Naive B cell (primary cell): ENCODE results near the gene CEP131. TPM values are rescaled to one million over a fixed set of nuclear protein-coding genes. Genes with fewer than 3 reads are reported as not detected.

Source experiments
- ATAC-seq, 2 donors: fragments of 150-1000 bp; cut with Tn5 transposase; 2 replicates each; pipeline ENCODE4 v1.10.0; 2021; ENCODE audit warnings: low read depth in 2 of 2, mild to moderate bottlenecking in 2 of 2, moderate library complexity in 2 of 2
- DNase-seq: peaks from one replicate; pipeline ENCODE4 v3.0.0; 2022
- H3K27ac Mint-ChIP-seq, 6 donors: one replicate each; pipeline ENCODE4 v1.8.0; 2020 to 2022; ENCODE audit warnings: mild to moderate bottlenecking in 6 of 6, mixed read lengths in 6 of 6, moderate library complexity in 5 of 6, inconsistent platforms in 2 of 6
- H3K27me3 Mint-ChIP-seq, 3 donors: one replicate each; pipeline ENCODE4 v1.8.0; 2021 to 2022; ENCODE audit warnings: mixed read lengths in 3 of 3, mild to moderate bottlenecking in 1 of 3
- H3K36me3 Mint-ChIP-seq, 2 donors: one replicate each; pipeline ENCODE4 v1.8.0; 2020 to 2022; ENCODE audit warnings: mixed read lengths in 2 of 2, inconsistent platforms in 1 of 2, mild to moderate bottlenecking in 1 of 2
- H3K4me1 Mint-ChIP-seq, 3 donors: one replicate each; pipeline ENCODE4 v1.8.0; 2020 to 2022; ENCODE audit warnings: mixed read lengths in 3 of 3, inconsistent platforms in 1 of 3, mild to moderate bottlenecking in 1 of 3, moderate library complexity in 1 of 3
- H3K4me3 Mint-ChIP-seq, 8 donors: one replicate each; pipeline ENCODE4 v1.8.0; 2020 to 2022; ENCODE audit warnings: mild to moderate bottlenecking in 8 of 8, mixed read lengths in 8 of 8, moderate library complexity in 8 of 8, inconsistent platforms in 2 of 8
- H3K9me3 Mint-ChIP-seq, 7 donors: one replicate each; pipeline ENCODE4 v1.8.0; 2020 to 2022; ENCODE audit warnings: mixed read lengths in 7 of 7, mild to moderate bottlenecking in 5 of 7, inconsistent platforms in 2 of 7, moderate library complexity in 1 of 7
- polyA plus RNA-seq, 6 donors: library from polyadenylated mRNA; unstranded; fragments of 300-500 nt; fragmentation: Illumina TruSeq; gene quantifications; one replicate each; pipeline ENCODE4 v1.2.3, GENCODE V29; 2021; ENCODE audit warnings: low read depth in 6 of 6

Gene CEP131
- polyA plus RNA-seq, 6 donors from 2014 or later: 3.1 to 11.6 (median 4.0) TPM; not detected in 1

DNA sequence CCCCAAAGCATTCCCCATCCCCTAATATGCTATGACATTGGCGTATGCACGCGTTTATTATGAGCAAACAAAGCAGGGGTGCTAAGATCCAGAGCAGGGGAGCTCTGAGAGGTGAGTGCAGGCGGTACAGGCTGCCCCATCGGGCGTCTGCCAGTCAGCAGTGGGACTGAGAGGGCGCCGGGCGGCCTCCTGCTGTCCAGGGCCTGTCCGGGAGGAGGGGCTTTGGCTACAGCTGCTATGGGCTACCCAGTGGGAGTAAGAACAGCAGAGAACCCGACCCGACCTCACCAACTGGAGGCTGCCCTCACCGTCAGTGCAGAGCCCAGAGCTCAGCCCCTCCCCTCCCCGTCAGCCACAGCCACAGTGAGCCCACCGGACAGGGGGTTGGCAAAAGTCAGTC, 38.2 kb downstream of the CEP131 start:
- Mint-ChIP-seq H3K27ac (no peak overlapping the region), H3K9me3 (no peaks in the 10 kb centered on the region), H3K4me1 (no peaks in the 10 kb centered on the region), H3K27me3 (peaks cover 0 to 16% (median 8%) of the 10 kb centered on the region in 3 donors), H3K4me3 (no peak overlapping the region), H3K36me3 (no peaks in the 10 kb centered on the region)
- ATAC-seq (no peak), DNase-seq (no peak)

DNA sequence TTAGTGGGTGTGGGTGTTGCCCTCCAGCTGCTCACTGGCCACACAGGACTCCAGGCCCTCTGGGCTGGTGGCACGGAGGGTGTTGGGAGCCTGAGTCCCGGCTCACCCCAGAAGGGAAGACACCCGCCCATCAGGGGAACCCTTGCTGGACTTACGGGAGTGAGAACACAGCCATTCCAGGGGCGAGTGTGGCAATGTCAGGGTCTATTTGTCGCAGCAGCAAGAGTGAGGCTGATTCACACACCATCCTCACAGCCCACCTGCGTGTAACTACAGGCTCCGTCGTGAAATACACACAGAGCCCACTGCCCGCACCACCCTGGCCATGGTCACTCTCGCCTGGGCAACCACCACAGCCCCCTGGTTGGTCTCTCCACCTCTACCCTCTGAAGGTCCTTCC, 39.0 kb downstream of the CEP131 start:
- H3K4me3 Mint-ChIP-seq: no peak overlapping the region
- ATAC-seq (no peak), DNase-seq (no peak)

DNA sequence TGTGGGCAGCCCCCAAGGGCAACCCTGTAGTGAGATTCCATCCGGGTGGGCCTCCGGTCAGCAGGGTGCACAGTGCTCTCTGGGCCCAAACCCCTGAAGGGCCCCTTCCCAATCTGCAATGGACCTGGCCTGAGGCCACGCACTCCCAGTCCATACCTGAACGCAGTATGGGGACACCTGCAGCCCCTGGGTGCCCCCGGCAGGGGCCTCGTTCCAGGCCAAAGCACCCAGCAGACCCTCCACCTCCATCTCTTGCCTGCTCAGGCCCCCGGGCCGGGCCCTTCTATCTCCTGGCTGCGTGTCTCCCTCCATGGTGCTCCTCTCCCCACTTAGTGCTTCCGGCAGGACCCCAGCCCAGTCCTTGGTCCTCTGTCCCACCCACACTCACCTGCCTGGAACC, 39.4 kb downstream of the CEP131 start:
- Mint-ChIP-seq H3K4me1 (no peaks in the 10 kb centered on the region), H3K9me3 (no peaks in the 10 kb centered on the region), H3K27me3 (peaks cover 0 to 16% (median 8%) of the 10 kb centered on the region in 3 donors), H3K27ac (peak overlapping the region in 1 of 6 donors; percentile 53), H3K4me3 (no peak overlapping the region), H3K36me3 (no peaks in the 10 kb centered on the region)
- no peak for DNase-seq
- ATAC-seq: no peak

More for the DNA sequence above, 39.0 kb downstream of the CEP131 start:
- Mint-ChIP-seq H3K27ac (no peak overlapping the region), H3K9me3 (no peaks in the 10 kb centered on the region), H3K4me1 (no peaks in the 10 kb centered on the region), H3K27me3 (peaks cover 0 to 16% (median 8%) of the 10 kb centered on the region in 3 donors), H3K36me3 (no peaks in the 10 kb centered on the region)

DNA sequence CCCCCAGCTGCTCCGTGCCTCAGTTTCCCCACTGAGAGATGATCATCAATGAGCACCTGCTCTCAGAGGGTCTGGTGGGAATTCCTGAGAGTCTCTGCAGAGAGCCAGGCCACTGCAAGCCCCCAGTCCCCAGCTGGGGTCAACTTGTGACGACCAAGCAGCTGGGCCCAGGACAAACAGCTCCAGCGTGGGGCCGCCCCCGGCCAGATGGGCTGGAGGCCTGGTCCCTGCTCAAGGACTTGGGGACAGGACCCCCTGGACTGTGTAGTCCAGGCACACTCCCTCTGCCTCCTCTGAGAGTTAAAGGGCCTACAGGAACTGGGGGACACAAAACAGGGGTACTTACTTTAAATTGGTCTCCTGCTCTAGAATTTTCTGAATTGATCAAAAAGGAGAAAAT, 40.2 kb downstream of the CEP131 start:
- Mint-ChIP-seq H3K27ac (peak overlapping the region in 1 of 6 donors; percentile 16), H3K27me3 (peaks cover 0 to 16% (median 8%) of the 10 kb centered on the region in 3 donors)

DNA sequence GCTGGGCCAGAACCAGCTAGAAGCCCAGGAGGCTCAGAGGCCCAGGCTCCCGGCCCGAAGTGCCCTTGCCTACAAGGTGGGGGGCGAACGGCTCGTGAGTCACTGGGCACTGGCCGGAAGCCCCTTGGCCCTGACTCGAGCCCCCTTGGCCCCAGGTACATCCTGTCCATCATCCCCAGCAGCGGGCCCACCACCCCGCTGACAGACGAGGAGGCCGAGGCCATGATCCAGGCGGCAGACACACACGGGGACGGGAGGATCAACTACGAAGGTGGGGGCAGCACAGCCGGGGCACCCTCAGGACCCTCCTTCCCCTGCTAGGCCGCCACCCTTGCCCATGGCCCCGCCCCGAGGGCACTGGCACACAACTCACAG, 41.0 kb downstream of the CEP131 start:
- peaks cover 0 to 16% (median 8%) of the 10 kb centered on the region in 3 donors for H3K27me3 Mint-ChIP-seq
- H3K9me3 Mint-ChIP-seq: no peaks in the 10 kb centered on the region
- no peaks in the 10 kb centered on the region for H3K36me3 Mint-ChIP-seq
- DNase-seq (no peak), ATAC-seq (no peak)
- no peaks in the 10 kb centered on the region for H3K4me1 Mint-ChIP-seq
- H3K27ac Mint-ChIP-seq: no peak overlapping the region
- H3K4me3 Mint-ChIP-seq: peak overlapping the region in 1 of 8 donors; percentile 5

More for the DNA sequence above, 40.2 kb downstream of the CEP131 start:
- DNase-seq (no peak), ATAC-seq (no peak)
- no peaks in the 10 kb centered on the region for H3K36me3 Mint-ChIP-seq
- no peak overlapping the region for H3K4me3 Mint-ChIP-seq
- H3K9me3 Mint-ChIP-seq: no peaks in the 10 kb centered on the region
- H3K4me1 Mint-ChIP-seq: no peaks in the 10 kb centered on the region

DNA sequence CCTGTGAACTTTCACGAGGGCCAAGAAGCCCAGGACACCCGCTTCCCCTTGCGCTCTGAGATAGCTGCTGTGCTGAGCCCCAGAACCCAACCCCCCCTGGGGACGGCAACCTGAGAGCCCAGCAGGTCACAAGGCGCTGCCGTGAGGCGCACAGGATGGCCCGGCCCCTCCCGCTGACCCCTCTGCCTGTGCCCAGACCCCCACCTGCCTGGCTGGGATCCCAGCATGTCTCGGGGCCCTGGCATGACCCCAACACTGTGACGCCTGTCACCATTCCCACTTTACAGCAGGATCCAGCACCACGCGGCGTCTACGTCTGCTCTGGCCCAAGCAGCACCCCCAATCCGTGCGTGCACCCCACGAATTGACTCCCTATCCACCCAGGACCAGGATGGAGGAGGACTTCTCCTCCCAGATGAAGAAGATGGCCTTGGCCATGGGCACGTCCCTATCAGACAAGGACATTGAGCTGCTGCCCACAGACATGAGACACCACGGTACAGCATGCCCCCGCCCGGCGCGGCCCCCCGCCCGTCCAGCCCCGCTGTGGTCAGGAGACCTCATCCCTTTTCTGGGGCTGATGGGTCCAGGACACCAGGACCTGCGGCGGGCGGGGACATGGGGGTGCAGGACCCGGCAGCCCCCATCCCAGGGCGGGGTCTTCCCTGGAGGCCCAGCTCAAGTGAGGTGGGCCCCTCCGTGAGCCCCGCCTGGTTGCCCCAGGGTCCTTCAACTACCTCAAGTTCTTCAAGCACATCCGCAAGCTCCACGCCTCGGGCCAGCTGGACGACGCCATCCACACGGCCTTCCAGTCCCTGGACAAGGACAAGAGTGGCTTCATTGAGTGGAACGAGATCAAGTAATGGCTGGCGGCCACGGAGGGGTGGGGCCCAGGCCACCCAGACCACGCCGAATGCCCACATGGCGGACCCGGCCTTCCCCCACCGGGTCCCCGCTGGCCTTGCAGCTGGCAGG, 41.6 kb downstream of the CEP131 start:
- H3K36me3 Mint-ChIP-seq: no peaks in the 10 kb centered on the region
- H3K9me3 Mint-ChIP-seq: no peaks in the 10 kb centered on the region
- no peak overlapping the region for H3K27ac Mint-ChIP-seq
- no peaks in the 10 kb centered on the region for H3K4me1 Mint-ChIP-seq
- H3K27me3 Mint-ChIP-seq: peaks cover 0 to 16% (median 8%) of the 10 kb centered on the region in 3 donors
- H3K4me3 Mint-ChIP-seq: peak overlapping the region in 1 of 8 donors; percentile 29
- no peak for ATAC-seq
- no peak for DNase-seq

DNA sequence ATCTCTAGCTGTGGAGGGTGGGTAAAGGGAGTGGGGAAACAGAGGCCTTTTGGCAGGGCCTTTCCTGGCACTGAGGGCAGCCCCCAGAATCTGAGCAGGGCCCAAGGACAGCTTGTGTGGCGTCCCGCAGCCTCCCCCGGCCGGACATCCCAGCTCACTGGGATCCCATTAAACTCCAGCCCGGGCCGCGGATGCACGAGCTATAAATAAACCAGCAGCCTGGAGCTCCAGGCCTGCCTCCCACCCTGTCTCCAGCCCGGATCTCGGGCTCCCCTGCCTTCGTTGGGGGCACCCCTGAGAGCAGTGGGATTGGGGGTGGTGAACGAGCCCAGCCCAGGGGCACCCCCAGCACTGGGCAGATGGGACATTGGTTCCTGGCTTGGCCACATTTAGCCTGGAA, 42.9 kb downstream of the CEP131 start:
- ATAC-seq: no peak
- H3K27ac Mint-ChIP-seq: no peak overlapping the region
- no peaks in the 10 kb centered on the region for H3K4me1 Mint-ChIP-seq
- H3K27me3 Mint-ChIP-seq: peaks cover 0 to 22% (median 8%) of the 10 kb centered on the region in 3 donors
- H3K4me3 Mint-ChIP-seq: no peak overlapping the region
- DNase-seq: no peak
- H3K36me3 Mint-ChIP-seq: peaks cover 0 to 3% of the 10 kb centered on the region in 2 donors
- H3K9me3 Mint-ChIP-seq: peaks cover 0 to 7% (median 6%) of the 10 kb centered on the region in 7 donors

DNA sequence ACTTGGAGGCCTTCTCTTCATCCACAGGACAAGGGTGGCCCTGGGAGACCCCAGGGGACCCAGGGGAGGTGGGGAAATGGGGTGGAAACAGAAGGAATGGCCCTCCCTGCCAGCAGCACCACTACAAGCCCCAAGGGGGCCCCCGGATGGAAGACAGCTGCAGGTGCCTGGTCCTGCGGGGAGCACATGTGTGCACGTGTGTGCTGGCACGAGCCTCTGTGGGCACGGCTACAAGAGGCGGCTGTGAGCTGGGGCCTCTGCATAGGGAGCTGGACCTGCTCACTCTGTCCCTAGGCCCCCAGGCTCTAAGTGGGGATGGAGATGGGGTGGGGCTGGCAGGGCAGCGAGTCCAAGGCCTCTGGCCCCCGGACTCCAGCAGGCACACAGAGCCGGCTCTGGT, 43.5 kb downstream of the CEP131 start:
- Mint-ChIP-seq H3K4me1 (no peaks in the 10 kb centered on the region), H3K36me3 (peaks cover 0 to 3% of the 10 kb centered on the region in 2 donors), H3K9me3 (peaks cover 0 to 8% (median 6%) of the 10 kb centered on the region in 7 donors), H3K27ac (no peak overlapping the region), H3K4me3 (no peak overlapping the region), H3K27me3 (peaks cover 0 to 20% (median 5%) of the 10 kb centered on the region in 3 donors)
- no peak for ATAC-seq
- no peak for DNase-seq

DNA sequence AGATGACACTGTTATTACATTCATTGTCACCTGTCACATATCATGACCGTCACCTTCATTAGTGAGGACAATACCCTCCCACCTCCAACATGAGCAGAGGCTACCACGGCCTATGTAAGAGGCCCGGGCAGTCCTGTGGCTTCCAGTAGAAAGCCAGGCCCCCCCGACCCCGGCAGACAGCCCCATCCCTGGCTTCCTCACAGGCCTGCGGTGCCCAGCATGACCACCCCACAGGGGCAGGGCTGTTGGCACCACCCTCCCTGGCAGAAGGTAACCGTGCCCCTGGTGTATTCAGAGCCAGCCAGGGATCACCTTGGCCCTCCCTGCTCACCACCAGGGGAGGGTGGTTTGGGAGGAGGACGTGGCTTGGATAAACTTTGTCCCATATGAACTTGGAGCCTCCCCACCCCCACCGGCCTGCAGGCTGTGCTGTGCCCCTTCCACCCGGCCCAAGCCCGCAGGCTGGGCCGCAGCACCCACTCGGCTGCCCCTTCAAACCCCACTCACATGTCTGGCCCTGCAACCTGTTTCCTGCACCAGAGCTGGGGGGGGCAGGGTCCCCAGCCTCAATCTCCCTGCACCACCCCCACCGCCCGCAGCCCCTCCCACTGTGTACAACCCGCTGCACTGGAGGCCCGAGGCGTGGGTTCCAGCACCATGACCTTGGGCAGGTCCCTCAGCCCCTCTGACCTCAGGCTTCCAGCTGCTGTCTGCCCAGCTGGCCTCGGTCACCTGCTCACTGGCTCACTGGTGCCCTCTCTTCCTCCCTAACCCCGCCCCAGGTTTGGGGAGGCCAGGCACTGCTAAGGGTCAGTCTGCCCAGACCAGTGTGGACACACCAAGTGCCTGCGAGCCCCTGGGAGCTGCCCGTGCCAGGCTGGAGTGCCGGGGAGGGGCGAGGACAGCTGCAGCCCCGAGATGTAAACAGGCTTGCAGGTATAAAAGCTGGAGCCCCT, 44.4 kb downstream of the CEP131 start:
- DNase-seq (no peak), ATAC-seq (no peak)
- H3K9me3 Mint-ChIP-seq: peaks cover 0 to 8% (median 6%) of the 10 kb centered on the region in 7 donors
- no peaks in the 10 kb centered on the region for H3K4me1 Mint-ChIP-seq
- H3K27me3 Mint-ChIP-seq: peaks cover 0 to 14% (median 0%) of the 10 kb centered on the region in 3 donors
- no peak overlapping the region for H3K4me3 Mint-ChIP-seq
- H3K27ac Mint-ChIP-seq: no peak overlapping the region
- H3K36me3 Mint-ChIP-seq: peaks cover 0 to 3% of the 10 kb centered on the region in 2 donors

DNA sequence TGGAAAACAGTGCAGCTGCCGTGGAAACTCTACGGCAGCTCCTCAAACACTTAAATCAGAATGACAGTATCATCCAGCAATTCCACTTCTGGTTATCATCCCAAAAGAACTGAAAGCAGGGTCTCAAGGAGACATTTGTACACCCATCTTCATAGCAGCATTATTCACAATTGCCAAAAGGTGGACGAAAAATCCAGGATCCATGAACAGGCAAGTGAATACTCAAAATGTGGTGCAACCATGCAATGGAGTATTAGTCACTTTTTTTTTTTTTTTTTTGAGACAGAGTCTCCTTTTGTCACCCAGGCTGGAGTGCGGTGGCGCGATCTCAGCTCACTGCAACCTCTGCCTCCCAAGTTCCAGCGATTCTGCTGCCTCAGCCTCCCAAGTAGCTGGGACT, 46.1 kb downstream of the CEP131 start:
- no peak overlapping the region for H3K4me3 Mint-ChIP-seq
- DNase-seq (no peak), ATAC-seq (no peak)

DNA sequence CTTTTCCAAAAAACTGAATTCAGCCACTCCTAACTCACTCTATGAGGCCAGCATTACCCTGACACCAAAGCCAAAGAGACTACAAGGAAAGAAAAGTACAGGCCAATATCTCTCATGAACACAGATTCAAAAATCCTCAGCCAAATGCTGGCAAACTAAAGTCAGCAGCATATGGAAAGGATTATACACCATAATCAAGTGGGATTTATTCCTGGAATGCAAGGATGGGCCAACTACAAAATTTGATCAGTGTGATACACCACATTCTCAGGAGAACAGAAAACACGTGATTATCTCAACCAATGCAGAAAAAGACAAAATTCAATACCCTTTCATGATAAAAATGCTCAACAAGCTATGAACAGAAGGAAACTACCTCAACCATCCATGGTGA, 49.0 kb downstream of the CEP131 start:
- peaks cover 0 to 3% of the 10 kb centered on the region in 2 donors for H3K36me3 Mint-ChIP-seq
- peaks cover 0 to 6% (median 0%) of the 10 kb centered on the region in 3 donors for H3K27me3 Mint-ChIP-seq
- H3K4me1 Mint-ChIP-seq: no peaks in the 10 kb centered on the region
- ATAC-seq: no peak
- no peak for DNase-seq
- H3K27ac Mint-ChIP-seq: no peak overlapping the region
- H3K4me3 Mint-ChIP-seq: no peak overlapping the region
- H3K9me3 Mint-ChIP-seq: peaks cover 0 to 8% (median 6%) of the 10 kb centered on the region in 7 donors

More for the DNA sequence above, 46.1 kb downstream of the CEP131 start:
- H3K36me3 Mint-ChIP-seq: peaks cover 0 to 3% of the 10 kb centered on the region in 2 donors
- no peak overlapping the region for H3K27ac Mint-ChIP-seq
- H3K4me1 Mint-ChIP-seq: no peaks in the 10 kb centered on the region
- H3K9me3 Mint-ChIP-seq: peaks cover 0 to 8% (median 6%) of the 10 kb centered on the region in 7 donors
- peaks cover 0 to 6% (median 0%) of the 10 kb centered on the region in 3 donors for H3K27me3 Mint-ChIP-seq

DNA sequence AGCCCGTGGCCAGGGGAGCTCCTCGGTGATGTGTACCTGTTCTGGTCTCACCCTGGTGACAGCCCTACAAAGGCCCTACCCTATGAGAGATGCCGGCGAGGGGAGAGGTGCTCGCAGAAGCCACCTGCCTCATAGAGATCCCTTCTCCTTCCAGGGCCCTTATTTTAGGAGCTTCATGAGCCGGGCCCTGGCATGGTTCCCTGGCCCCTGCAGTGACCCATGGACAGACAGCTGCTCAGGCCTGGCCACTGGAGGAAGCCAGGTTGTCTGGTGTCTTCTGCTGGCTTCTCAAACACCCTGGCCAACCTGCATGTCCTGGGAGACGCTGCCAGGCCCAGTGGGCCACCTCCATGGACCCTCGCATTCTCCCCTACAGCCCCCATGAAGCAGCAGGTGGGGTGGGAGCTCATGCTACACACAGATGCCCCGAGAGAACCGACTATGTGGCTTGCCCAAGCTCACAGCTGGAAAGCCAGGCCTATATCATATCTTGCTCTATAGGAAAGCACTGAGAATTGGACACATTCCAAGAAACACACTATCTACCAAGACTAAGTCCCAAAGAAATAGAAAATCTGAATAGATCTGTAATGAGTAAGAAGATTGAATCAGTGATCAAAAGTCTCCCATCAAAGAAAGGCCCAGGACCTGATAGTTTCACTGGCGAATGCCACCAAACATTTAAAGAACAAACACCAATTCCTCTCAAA, 49.6 kb downstream of the CEP131 start:
- no peak overlapping the region for H3K27ac Mint-ChIP-seq

More for the DNA sequence above, 49.6 kb downstream of the CEP131 start:
- ATAC-seq (no peak), DNase-seq (no peak)
- Mint-ChIP-seq H3K36me3 (peaks cover 0 to 3% of the 10 kb centered on the region in 2 donors), H3K27me3 (peaks cover 0 to 6% (median 0%) of the 10 kb centered on the region in 3 donors), H3K4me3 (no peak overlapping the region), H3K9me3 (peaks cover 0 to 8% (median 6%) of the 10 kb centered on the region in 7 donors), H3K4me1 (no peaks in the 10 kb centered on the region)
